GM23338 (cell line): ENCODE measurements around the gene CPA3. TPM values are rescaled to one million over a fixed set of nuclear protein-coding genes. Genes with fewer than 3 reads are reported as not detected.

Experiments
- ATAC-seq: fragments of 200-7000 bp; cut with Tn5 transposase; 3 replicates; pipeline ENCODE4 v1.9.1; 2020
- DNase-seq: peaks from one replicate; pipeline ENCODE4 v3.0.0-alpha.2; 2015; ENCODE audit warnings: low spot score
- H2AFZ ChIP-seq: fragments of 200-600 bp; sonication (generic); 2 replicates; pipeline ENCODE4 v1.8.0; 2016; ENCODE audit warnings: antibody characterized with exemption, mild to moderate bottlenecking, moderate library complexity
- H3F3A ChIP-seq: fragments of 200-600 bp; sonication (generic); replicated peaks from 2 replicates; pipeline ENCODE4 v1.8.0; 2017; ENCODE audit warnings: antibody characterized with exemption, mixed run types, low read depth
- H3K27ac ChIP-seq: fragments of 200-600 bp; sonication (generic); 2 replicates; pipeline ENCODE4 v1.6.1; 2016; ENCODE audit warnings: low read depth
- H3K27me3 ChIP-seq: fragments of 200-600 bp; sonication (generic); 2 replicates; pipeline ENCODE4 v1.8.0; 2016; ENCODE audit warnings: mild to moderate bottlenecking, mixed run types, moderate library complexity; ENCODE audit not compliant: insufficient read depth
- H3K36me3 ChIP-seq: fragments of 200-600 bp; sonication (generic); 2 replicates; pipeline ENCODE4 v1.8.0; 2016; ENCODE audit warnings: mild to moderate bottlenecking; ENCODE audit not compliant: insufficient read depth
- H3K4me1 ChIP-seq: fragments of 200-600 bp; sonication (generic); 2 replicates; pipeline ENCODE4 v1.8.0; 2016; ENCODE audit warnings: mild to moderate bottlenecking, moderate library complexity; ENCODE audit not compliant: insufficient read depth
- H3K4me2 ChIP-seq: fragments of 200-600 bp; sonication (generic); 2 replicates; pipeline ENCODE4 v1.7.1; 2017; ENCODE audit warnings: mixed run types
- H3K4me3 ChIP-seq: fragments of 200-600 bp; sonication (generic); 2 replicates; pipeline ENCODE4 v1.6.1; 2016; ENCODE audit warnings: mixed run types
- H3K79me2 ChIP-seq: fragments of 200-600 bp; sonication (generic); replicated peaks from 2 replicates; pipeline ENCODE4 v1.8.0; 2017; ENCODE audit warnings: mild to moderate bottlenecking; ENCODE audit not compliant: insufficient read depth
- H3K9me2 ChIP-seq: fragments of 200-600 bp; sonication (generic); 2 replicates; pipeline ENCODE4 v1.8.0; 2017; ENCODE audit not compliant: insufficient read depth
- H4K20me1 ChIP-seq: fragments of 200-600 bp; sonication (generic); replicated peaks from 2 replicates; pipeline ENCODE4 v1.8.0; 2017; ENCODE audit warnings: mild to moderate bottlenecking; ENCODE audit not compliant: insufficient read depth
- H3K27ac Mint-ChIP-seq: 2 replicates; pipeline ENCODE4 v1.8.0; 2020; ENCODE audit warnings: inconsistent platforms, mild to moderate bottlenecking, moderate library complexity, mixed read lengths
- H3K27me3 Mint-ChIP-seq: 3 replicates; pipeline ENCODE4 v1.8.0; 2022; ENCODE audit warnings: low read depth, mild to moderate bottlenecking, moderate library complexity, mixed read lengths, inconsistent platforms; ENCODE audit not compliant: insufficient read depth, poor library complexity
- H3K36me3 Mint-ChIP-seq: 3 replicates; pipeline ENCODE4 v1.8.0; 2021; ENCODE audit warnings: low read depth, mild to moderate bottlenecking, inconsistent platforms, moderate library complexity, mixed read lengths
- H3K4me1 Mint-ChIP-seq: 3 replicates; pipeline ENCODE4 v1.8.0; 2020; ENCODE audit warnings: mild to moderate bottlenecking, inconsistent platforms, mixed read lengths
- H3K4me3 Mint-ChIP-seq: 3 replicates; pipeline ENCODE4 v1.8.0; 2021; ENCODE audit warnings: moderate library complexity, mild to moderate bottlenecking, inconsistent platforms, mixed read lengths
- H3K9me3 Mint-ChIP-seq: 3 replicates; pipeline ENCODE4 v1.8.0; 2020; ENCODE audit warnings: moderate library complexity, mild to moderate bottlenecking, inconsistent platforms, mixed read lengths
- CREB1 ChIP-seq: fragments of 250-450 bp; sonication (Bioruptor Pico); IDR thresholded peaks from 2 replicates; pipeline ENCODE4 v1.5.0; 2020; ENCODE audit warnings: low read depth, mild to moderate bottlenecking, moderate library complexity
- CTCF ChIP-seq, 2 experiments: fragments of 200-600 bp in 1 of 2; sonication (generic) in 1 of 2; conservative IDR thresholded peaks; 2 replicates each; pipeline versions ENCODE4 v1.5.1 to v1.6.1; 2016 to 2017; ENCODE audit warnings: antibody characterized with exemption in 2 of 2, low read depth in 2 of 2, mild to moderate bottlenecking in 2 of 2, moderate library complexity in 1 of 2
- EZH2 ChIP-seq: fragments of 200-600 bp; sonication (generic); IDR thresholded peaks from one replicate; pipeline ENCODE4 v1.8.0; 2017; ENCODE audit warnings: antibody characterized with exemption, mild to moderate bottlenecking, low read depth; ENCODE audit not compliant: unreplicated experiment
- EZH2phosphoT487 ChIP-seq: fragments of 200-600 bp; sonication (generic); IDR thresholded peaks from one replicate; pipeline ENCODE4 v1.8.1; 2018; ENCODE audit warnings: antibody characterized with exemption; ENCODE audit not compliant: unreplicated experiment
- JUNB ChIP-seq: IDR thresholded peaks from one replicate; pipeline ENCODE4 v1.6.1; 2016; ENCODE audit warnings: antibody characterized with exemption; ENCODE audit not compliant: unreplicated experiment
- NANOG ChIP-seq: IDR thresholded peaks from 2 replicates; pipeline ENCODE4 v1.6.1; 2016; ENCODE audit warnings: antibody characterized with exemption, borderline replicate concordance
- POLR2AphosphoS5 ChIP-seq: IDR thresholded peaks from 2 replicates; pipeline ENCODE4 v1.6.1; 2016; ENCODE audit warnings: antibody characterized with exemption, low read depth
- STAT1 ChIP-seq: IDR thresholded peaks from one replicate; pipeline ENCODE4 v1.6.1; 2016; ENCODE audit warnings: antibody characterized with exemption; ENCODE audit not compliant: unreplicated experiment
- ZNF114 ChIP-seq: fragments of 250-450 bp; sonication (Bioruptor Pico); IDR thresholded peaks from 2 replicates; pipeline ENCODE4 v1.5.0; 2020; ENCODE audit warnings: mild to moderate bottlenecking, moderate library complexity
- ZNF331 ChIP-seq: fragments of 250-450 bp; sonication (Bioruptor Pico); IDR thresholded peaks from 2 replicates; pipeline ENCODE4 v1.5.0; 2020; ENCODE audit warnings: low read depth, mild to moderate bottlenecking, moderate library complexity
- ZNF462 ChIP-seq: fragments of 250-450 bp; sonication (Bioruptor Pico); IDR thresholded peaks from 2 replicates; pipeline ENCODE4 v1.5.0; 2020; ENCODE audit warnings: mild to moderate bottlenecking, moderate library complexity
- long read RNA-seq: library from polyadenylated mRNA; unstranded; transcript quantifications from one replicate; pipeline ENCODE4 v2.0.0, GENCODE V29; 2020; ENCODE audit not compliant: unreplicated experiment
- polyA plus RNA-seq: library from polyadenylated mRNA; unstranded; fragments of >200 nt; fragmentation: Nextera tagmentation; extraction: Ambion mirVana; gene quantifications from 2 replicates; pipeline ENCODE4 v1.2.1, GENCODE V29; 2016
- total RNA-seq: library from RNA; depleted of rRNA; stranded (reverse); fragments of >200 nt; shearing (Covaris generic); gene quantifications from 2 replicates; pipeline ENCODE4 v1.2.3, GENCODE V29; 2014; rRNA removed
- TF ChIP-seq, protein P1 (sequence below): IDR thresholded peaks from 2 replicates; pipeline ENCODE4 v1.6.1; 2016; ENCODE audit warnings: antibody characterized with exemption
- TF ChIP-seq, protein P2 (sequence below): IDR thresholded peaks from one replicate; pipeline ENCODE4 v1.6.1; 2018; ENCODE audit warnings: antibody characterized with exemption; ENCODE audit not compliant: unreplicated experiment

The CPA3 gene, protein sequence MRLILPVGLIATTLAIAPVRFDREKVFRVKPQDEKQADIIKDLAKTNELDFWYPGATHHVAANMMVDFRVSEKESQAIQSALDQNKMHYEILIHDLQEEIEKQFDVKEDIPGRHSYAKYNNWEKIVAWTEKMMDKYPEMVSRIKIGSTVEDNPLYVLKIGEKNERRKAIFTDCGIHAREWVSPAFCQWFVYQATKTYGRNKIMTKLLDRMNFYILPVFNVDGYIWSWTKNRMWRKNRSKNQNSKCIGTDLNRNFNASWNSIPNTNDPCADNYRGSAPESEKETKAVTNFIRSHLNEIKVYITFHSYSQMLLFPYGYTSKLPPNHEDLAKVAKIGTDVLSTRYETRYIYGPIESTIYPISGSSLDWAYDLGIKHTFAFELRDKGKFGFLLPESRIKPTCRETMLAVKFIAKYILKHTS
- total RNA-seq (not detected in 2 replicates), polyA plus RNA-seq (not detected in 2 replicates)
- long read RNA-seq: 0 reads

GRCh38 chr3:148865049-148865448 is at the start of gene CPA3:
TSS of gene CPA3 (plus strand) at chr3:148865296. CDS start at chr3:148865308, 12 bp downstream.
- H3K4me1 ChIP-seq: no peaks in the 10 kb centered on the region

More at GRCh38 chr3:148865049-148865448, at the start of gene CPA3:
- no peaks in the 10 kb centered on the region for H3K36me3 ChIP-seq
- ATAC-seq: no peak
- no peak within 1 kb of the TSS for H3K4me3 ChIP-seq
- no peaks in the 10 kb centered on the region for H3K27me3 ChIP-seq
- Mint-ChIP-seq H3K4me1 (no peaks in the 10 kb centered on the region), H3K9me3 (no peaks in the 10 kb centered on the region), H3K27me3 (no peaks in the 10 kb centered on the region), H3K4me3 (no peak within 1 kb of the TSS), H3K27ac (no peak within 1 kb of the TSS), H3K36me3 (no peaks in the 10 kb centered on the region)
- H3F3A ChIP-seq: no peaks in the 10 kb centered on the region
- TF ChIP-seq ZNF114 (no peak), ZNF462 (no peak), POLR2AphosphoS5 (no peak), ZNF331 (no peak), CTCF (conservative IDR thresholded peaks at IDR 0.05; ENCODE audit: low read depth in 2 of 2) (no peak), NANOG (no peak), JUNB (no peak), EZH2phosphoT487 (no peak), STAT1 (no peak), CREB1 (no peak), EZH2 (no peak)
- TF ChIP-seq, protein P1, sequence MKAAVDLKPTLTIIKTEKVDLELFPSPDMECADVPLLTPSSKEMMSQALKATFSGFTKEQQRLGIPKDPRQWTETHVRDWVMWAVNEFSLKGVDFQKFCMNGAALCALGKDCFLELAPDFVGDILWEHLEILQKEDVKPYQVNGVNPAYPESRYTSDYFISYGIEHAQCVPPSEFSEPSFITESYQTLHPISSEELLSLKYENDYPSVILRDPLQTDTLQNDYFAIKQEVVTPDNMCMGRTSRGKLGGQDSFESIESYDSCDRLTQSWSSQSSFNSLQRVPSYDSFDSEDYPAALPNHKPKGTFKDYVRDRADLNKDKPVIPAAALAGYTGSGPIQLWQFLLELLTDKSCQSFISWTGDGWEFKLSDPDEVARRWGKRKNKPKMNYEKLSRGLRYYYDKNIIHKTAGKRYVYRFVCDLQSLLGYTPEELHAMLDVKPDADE: no peak
- TF ChIP-seq, protein P2, sequence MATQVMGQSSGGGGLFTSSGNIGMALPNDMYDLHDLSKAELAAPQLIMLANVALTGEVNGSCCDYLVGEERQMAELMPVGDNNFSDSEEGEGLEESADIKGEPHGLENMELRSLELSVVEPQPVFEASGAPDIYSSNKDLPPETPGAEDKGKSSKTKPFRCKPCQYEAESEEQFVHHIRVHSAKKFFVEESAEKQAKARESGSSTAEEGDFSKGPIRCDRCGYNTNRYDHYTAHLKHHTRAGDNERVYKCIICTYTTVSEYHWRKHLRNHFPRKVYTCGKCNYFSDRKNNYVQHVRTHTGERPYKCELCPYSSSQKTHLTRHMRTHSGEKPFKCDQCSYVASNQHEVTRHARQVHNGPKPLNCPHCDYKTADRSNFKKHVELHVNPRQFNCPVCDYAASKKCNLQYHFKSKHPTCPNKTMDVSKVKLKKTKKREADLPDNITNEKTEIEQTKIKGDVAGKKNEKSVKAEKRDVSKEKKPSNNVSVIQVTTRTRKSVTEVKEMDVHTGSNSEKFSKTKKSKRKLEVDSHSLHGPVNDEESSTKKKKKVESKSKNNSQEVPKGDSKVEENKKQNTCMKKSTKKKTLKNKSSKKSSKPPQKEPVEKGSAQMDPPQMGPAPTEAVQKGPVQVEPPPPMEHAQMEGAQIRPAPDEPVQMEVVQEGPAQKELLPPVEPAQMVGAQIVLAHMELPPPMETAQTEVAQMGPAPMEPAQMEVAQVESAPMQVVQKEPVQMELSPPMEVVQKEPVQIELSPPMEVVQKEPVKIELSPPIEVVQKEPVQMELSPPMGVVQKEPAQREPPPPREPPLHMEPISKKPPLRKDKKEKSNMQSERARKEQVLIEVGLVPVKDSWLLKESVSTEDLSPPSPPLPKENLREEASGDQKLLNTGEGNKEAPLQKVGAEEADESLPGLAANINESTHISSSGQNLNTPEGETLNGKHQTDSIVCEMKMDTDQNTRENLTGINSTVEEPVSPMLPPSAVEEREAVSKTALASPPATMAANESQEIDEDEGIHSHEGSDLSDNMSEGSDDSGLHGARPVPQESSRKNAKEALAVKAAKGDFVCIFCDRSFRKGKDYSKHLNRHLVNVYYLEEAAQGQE: no peak
- H3K27ac ChIP-seq: no peak within 1 kb of the TSS
- no peaks in the 10 kb centered on the region for H4K20me1 ChIP-seq
- peak within 1 kb of the TSS; percentile 39; the same call in 1 of the 2 replicates for H2AFZ ChIP-seq
- H3K9me2 ChIP-seq: no peaks in the 10 kb centered on the region
- no peaks in the 10 kb centered on the region for H3K79me2 ChIP-seq
- DNase-seq: no peak
- no peak within 1 kb of the TSS for H3K4me2 ChIP-seq
